Measurements from ENCODE around the gene GTF3C2. TPM values are rescaled to one million over a fixed set of nuclear protein-coding genes. Genes with fewer than 3 reads are reported as not detected.

The GTF3C2 gene, protein sequence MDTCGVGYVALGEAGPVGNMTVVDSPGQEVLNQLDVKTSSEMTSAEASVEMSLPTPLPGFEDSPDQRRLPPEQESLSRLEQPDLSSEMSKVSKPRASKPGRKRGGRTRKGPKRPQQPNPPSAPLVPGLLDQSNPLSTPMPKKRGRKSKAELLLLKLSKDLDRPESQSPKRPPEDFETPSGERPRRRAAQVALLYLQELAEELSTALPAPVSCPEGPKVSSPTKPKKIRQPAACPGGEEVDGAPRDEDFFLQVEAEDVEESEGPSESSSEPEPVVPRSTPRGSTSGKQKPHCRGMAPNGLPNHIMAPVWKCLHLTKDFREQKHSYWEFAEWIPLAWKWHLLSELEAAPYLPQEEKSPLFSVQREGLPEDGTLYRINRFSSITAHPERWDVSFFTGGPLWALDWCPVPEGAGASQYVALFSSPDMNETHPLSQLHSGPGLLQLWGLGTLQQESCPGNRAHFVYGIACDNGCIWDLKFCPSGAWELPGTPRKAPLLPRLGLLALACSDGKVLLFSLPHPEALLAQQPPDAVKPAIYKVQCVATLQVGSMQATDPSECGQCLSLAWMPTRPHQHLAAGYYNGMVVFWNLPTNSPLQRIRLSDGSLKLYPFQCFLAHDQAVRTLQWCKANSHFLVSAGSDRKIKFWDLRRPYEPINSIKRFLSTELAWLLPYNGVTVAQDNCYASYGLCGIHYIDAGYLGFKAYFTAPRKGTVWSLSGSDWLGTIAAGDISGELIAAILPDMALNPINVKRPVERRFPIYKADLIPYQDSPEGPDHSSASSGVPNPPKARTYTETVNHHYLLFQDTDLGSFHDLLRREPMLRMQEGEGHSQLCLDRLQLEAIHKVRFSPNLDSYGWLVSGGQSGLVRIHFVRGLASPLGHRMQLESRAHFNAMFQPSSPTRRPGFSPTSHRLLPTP
- total RNA-seq (2014; rRNA removed; shearing (Covaris generic)), result 62.4 and 65.1 TPM in 2 replicates

GRCh38 chr2:27356382-27357181 is at the start of gene GTF3C2:
Gene GTF3C2 (minus strand): TSS chr2:27356764. CDS start chr2:27343554, 13,210 bp downstream.
- peak; percentile 99 for DNase-seq (ENCODE audit: low spot score)

DNA sequence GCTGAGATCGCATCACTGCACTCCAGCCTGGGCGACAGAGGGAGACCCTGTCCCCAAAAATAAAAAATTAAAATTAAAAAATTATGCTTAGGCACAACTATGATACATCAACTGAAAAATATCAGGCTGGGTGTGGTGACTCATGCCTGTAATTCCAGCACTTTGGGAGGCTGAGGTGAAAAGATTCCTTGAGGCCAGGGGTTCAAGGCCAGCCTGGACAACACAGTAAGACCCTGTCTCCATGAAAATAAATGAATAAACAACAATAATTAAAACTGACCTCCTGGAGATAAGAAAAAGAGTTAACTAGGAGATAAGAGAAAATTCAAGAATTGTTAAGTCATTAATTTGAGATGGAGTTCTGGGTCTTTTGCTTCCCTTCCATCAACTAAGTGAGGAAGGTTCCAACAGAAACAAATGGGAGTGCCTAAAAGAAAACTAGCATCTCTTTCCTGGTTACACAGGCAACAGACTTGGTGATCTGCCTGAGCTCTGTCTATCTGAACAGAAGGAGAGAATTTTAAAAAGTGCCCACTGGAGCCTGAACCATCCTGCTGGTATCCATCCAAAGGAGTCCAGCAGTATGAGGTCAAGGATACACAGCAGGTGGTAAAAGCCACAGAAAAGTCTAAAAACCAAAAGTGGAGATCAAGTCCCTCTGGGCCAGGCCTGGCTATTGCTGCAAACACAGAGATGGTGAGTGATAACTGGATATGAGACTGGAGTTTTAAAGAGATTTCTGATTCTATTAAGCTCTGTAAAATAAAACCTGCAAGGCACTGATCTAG is 44.0 kb upstream of the GTF3C2 start:
- DNase-seq (ENCODE audit: low spot score), result no peak

- DNase-seq (ENCODE audit: low spot score), result no peak
These were observed 42.4 kb upstream of the GTF3C2 start for GRCh38 chr2:27398962-27399361.

- no peak for DNase-seq (ENCODE audit: low spot score)
These were observed 36.7 kb upstream of the GTF3C2 start for GRCh38 chr2:27393225-27393624.

GRCh38 chr2:27390822-27391679 is 34.5 kb upstream of the GTF3C2 start:
- no peak for DNase-seq (ENCODE audit: low spot score)

DNA sequence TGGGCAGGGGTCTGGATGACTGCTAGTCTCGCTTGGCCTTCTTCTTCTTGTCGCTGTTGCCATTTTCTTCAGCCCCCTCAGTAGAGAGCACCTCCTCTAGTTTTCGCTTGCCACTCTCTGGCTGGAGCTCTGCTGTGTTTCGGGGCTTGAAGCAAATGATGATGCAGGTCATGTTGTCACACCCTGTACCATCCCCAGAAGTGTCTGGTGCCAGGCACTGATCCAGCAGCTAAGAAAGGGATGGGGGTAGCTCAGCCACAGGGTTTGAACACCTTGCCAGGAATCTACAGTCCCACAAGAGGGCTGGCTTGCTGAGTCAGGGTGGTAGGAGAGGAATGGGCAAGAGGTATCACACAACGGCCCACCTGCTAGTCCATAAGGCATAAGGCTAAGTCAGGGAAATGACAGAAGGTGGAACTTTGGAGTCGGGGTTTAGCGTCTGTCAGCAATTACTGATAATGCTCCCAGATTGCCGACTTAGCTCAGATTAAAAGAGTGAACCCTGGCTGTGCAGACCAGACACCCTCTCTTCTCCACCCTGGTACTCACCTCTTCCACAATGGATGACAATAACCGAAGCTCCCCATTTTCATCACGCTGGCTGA is 25.1 kb upstream of the GTF3C2 start:
- DNase-seq (ENCODE audit: low spot score), result no peak

GRCh38 chr2:27380626-27381545 is 24.3 kb upstream of the GTF3C2 start, which contains the start of gene ZNF513:
Gene ZNF513 (minus strand): TSS chr2:27380734. CDS start chr2:27380526, 208 bp downstream.
- DNase-seq (ENCODE audit: low spot score), result peak; percentile 93

GRCh38 chr2:27379836-27380625 is 23.5 kb upstream of the GTF3C2 start:
- peak; percentile 75 for DNase-seq (ENCODE audit: low spot score)

DNA sequence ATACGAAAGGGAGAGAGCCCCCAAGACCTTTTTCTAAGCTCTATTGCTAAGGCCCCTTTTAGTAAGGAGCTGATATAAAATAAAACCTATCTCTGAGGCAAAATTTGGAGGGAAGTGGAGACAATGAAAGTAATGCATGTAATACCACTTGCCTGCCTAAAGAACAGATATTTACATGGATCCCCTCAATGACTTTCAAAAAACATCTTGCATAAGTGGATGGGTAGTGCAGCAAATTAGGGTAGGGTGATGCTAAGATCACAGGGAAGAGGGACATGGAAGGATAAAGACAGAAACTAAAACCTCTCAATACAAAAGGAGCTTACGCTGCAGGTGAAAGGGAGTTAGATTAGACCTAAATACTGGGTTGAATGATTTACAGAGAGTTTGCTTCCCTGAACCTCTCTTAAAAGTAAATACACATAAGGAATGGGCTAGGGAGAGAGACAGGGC is 22.8 kb upstream of the GTF3C2 start:
- DNase-seq (ENCODE audit: low spot score), result no peak

DNA sequence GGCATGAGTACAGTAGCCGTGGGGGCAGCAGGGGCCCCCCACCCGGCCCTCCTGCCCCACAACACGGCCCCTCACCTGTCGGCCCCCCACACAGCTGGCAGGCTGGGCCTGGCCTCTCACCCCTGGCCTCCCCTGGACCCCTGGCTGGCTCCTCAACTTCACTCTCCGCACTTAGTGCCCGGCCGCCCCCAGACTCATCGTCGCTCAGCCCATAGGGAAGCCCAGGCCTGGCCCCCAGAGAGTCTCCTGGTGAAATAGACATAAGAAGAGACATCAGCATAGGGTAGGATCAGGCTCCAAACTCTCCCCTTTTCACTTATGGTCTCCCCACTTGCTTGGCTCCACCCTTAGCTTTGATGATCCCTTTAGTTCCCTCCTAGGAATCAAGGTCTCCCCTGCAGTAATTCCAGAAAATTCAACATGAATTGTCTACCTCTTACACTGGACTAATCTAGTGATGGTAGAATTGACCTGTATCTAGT is 22.3 kb upstream of the GTF3C2 start:
- no peak for DNase-seq (ENCODE audit: low spot score)

DNA sequence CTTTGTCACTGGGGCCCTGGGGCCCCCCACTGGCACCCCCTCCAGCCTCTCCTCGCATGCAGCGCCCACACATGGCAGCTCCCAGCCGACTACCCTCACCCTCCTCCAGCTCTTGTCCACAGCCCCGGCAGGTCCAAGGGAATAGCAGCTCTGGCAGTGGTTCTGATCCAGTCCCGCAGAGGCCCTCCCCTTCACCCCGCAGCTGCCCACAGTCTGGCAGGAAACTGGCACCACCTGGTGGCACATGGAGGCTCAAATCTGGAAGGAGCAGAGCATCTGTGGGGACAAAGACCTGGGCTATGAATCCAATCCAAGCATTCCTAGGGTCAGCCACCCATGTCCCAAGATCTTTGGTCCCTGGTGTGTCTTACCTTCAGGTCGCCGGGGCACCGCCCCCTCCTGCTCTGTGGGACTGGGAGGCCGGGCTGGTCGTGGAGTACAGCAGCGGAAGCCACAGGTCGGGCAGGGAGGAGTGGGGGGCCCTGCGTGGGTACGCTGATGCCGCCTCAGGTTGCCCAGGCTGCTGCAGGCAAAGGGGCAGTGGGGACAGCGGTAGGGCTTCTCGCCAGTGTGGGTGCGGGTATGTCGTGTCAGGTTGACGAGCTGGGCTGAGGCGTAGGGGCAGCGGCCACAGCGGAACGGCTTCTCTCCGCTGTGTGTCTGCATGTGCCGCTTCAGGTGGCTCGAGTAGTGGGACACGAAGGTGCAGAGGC is 21.7 kb upstream of the GTF3C2 start:
- DNase-seq (ENCODE audit: low spot score), result peak; percentile 31

DNA sequence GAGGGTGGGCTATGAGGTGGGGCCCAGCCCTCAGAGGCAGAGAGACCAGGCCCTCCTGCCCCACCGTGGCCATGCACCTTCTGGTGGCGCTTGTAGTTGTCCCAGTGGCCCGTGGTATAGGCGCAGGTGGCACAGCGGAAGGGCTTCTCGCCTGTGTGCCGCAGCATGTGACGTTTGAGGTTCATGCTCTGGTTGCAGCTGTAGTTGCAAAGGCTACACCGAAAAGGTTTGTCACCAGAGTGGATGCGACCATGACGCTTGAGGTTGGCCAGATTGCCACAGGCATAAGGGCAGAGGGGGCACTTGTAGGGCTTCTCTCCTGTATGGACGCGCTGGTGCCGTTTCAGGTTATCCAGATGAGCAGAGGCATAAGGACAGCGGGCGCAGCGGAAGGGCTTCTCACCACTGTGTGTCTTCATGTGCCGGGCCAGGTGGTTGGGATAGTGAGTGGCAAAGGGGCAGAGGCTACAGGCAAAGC is 21.1 kb upstream of the GTF3C2 start:
- no peak for DNase-seq (ENCODE audit: low spot score)

- no peak for DNase-seq (ENCODE audit: low spot score)
These were observed 20.5 kb upstream of the GTF3C2 start for GRCh38 chr2:27376866-27377617.

DNA sequence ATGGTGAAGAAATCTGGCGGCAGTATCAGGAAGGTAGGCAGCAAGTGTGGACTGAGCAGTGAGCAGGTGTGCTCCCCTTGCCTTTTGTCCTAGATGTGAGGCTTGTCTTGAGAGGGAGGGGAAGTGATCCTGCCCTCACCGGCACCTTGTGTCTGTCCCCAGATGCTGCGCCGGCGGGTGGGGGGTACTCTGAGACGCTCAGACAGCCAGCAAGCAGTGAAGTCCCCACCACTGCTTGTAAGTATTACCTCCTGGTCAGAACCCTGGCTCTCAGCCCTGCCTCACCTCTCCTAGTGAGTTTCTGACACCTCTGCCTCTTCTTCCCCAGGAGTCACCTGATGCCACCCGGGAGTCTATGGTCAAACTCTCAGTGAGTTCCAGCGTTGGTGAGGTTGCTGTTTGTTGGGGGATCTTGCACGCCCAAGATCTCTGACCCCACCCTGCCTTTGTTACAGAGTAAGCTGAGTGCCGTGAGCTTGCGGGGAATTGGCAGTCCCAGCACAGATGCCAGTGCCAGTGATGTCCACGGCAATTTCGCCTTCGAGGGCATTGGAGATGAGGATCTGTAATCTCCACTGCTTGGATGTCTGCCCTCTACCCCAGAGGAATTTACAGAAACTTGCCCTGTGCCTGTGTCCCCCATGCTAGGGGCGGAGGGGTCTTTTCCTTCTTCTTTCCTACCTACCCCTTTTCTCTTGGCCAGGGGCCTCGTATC is 19.7 kb upstream of the GTF3C2 start:
- no peak for DNase-seq (ENCODE audit: low spot score)

All from HT-29 (cell line).